T47D (cell line): ENCODE measurements around the gene CNOT2.
A peak's percentile ranks its signal among the peaks of the same experiment; 100 is the strongest.

Experiments
- DNase-seq, 2 experiments: peaks; one replicate each; pipeline versions ENCODE4 v3.0.0 to v3.0.0-alpha.2; 2011 to 2012; ENCODE audit warnings: low read depth in 1 of 2, low spot score in 1 of 2
- JUND ChIP-seq: IDR thresholded peaks from 2 replicates; pipeline ENCODE4 v1.6.1; 2012; ENCODE audit warnings: low read depth
- in situ Hi-C: cut with HindIII; loops from 2 replicates; pipeline ENCODE4 v1.10.0; 2016; ENCODE audit warnings: low sequenced_read_pairs, low pct_unique_long_range_greater_than_20kb

The CNOT2 gene

DNA sequence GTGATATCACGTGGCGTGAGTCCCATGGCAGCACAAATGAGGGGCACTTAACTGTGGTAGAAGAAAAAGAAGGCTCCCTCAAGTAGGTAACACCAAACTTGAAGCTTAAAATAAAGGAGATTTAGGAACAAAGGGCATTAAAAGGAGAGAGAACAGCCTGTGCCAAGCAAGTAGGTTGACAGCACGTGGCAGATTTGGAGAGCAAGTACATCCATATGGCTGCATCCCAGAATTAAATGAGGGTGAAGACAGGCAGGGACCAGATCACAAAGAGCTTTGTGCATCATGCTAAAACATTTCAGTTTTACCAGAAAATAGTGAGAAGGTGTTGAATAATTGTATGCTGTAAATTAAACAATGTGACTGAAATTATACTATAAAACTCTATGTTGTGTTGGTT is 155.6 kb downstream of the CNOT2 start:
- no peak for DNase-seq
- in situ Hi-C loops: no loop called here
- no peak for TF ChIP-seq JUND

DNA sequence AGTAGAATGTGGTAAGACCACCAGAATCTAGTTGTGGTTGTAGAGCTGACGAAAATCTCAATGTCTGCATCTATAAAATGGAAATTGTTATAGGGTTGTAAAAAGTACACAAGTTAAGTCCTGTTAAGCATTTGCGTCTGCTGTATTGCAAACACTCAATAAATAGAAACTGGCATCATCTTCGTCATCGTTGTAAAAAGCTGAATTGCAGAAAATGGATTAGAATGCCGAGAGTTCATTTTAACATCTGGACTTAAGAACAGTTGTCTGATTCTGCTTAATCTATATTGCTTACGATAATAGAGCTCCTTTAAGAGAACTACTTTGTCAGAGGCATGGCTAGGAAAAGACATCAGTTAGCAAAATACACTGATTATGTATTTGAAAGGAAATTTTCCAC is 156.1 kb downstream of the CNOT2 start:
- in situ Hi-C loops: no loop called here
- TF ChIP-seq JUND: no peak
- DNase-seq: no peak

DNA sequence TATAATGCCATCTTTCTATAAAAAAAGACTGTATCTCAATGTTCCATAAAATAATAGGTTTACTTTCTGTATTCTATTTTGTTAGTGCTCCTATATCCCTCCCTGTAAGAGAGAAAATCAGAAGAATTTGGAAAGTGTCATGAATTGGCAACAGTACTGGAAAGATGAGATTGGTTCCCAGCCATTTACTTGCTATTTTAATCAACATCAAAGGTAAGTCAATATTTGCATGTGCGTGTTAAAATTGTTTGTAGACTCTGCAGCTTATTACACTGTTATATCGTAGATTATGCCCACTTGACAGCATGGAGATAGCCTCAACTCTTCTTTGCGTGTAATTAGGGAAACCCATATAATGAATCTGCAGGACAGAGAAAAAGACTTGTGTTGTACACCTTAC is 156.9 kb downstream of the CNOT2 start:
- in situ Hi-C loops: no loop called here
- no peak for TF ChIP-seq JUND
- DNase-seq: no peak

DNA sequence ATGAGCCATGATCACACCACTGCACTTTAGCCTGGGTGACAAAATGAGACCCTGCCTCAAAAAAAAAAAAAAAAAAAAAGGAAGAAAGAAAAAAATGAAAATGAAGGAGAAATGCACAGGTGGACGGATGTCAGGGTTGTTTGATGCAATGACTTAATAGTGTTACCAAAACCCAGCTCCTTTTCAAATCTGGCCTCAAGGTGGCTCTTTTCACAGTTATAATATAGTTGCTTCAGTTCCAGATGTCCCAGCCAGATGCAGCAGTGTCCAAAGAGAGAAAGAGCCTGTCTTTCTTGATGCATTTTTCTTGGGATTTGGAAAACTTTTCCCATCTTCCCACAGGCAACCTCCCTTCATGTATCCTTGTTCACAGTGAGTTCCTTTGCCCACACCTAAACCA is 159.4 kb downstream of the CNOT2 start:
- DNase-seq: peak in 1 of 2 experiments; percentile 36
- TF ChIP-seq JUND: no peak
- in situ Hi-C loops: no loop called here

DNA sequence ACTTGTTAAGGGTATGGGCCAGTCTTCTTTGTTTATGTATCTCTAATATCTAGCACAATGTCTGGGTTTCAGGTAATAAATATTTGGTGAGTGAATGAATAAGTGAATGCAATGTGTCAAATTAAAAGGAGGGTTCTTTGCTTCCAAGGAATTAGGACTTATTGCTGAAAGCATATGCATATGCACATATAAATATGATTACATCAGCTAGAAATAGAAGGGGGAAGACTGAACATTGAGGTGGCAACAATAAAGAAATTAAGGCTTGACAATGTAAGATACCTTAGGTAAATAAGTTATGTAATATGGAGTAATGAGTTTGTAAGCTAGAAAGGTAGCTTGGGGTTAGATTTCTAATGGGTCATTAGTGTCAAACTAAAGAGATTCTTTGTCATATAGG is 160.6 kb downstream of the CNOT2 start:
- DNase-seq: no peak
- in situ Hi-C loops: no loop called here
- TF ChIP-seq JUND: no peak
